NOMO-1 treated with dmso at 0.1 percent for 144 hours (cell line): ENCODE measurements around the gene MAGI1.

Experiments
- DNase-seq: peaks from one replicate; lab custom pipeline; 2025; ENCODE audit not compliant: unreplicated experiment; lab: John Stamatoyannopoulos, UW

The MAGI1 gene

DNA sequence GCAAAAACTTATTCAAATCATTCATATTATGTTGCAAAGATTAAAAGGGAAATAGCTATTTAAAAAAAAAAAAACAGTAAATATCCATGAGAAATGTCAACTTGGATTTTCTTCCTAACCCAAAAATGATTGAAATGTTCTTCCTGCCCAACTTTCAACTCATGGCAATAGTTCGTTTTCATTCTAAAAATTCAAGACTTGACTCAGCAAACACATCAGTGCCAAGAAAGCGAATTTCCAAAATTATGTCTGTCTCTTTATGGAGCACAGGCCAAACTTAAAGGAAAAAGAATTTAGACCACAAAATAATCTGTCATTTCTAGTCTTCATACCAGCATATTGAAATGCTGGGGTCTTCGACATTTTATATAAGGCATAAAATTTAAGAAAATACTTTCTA, 63.7 kb downstream of the MAGI1 start:
- no peak for DNase-seq

DNA sequence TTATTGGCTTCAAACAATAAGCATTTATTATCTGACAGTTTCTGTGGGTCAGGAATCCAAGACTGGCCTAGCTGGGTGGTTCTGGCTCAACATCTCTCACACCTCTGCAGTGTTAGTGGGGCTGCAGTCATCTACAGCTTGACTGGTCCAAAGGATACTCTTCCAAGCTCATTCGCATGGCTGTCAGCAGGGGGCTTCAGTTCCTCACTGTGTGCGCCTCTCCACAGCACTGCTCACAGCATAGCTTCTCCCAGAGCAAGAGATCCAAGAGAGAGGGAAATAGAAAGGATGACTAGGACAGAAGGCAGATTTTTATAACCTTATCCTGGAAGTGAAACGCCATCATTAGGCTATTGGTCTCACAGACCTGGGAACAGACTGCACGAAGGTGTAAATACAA, 64.2 kb downstream of the MAGI1 start:
- no peak for DNase-seq

GRCh38 chr3:65972765-65973164, 66.0 kb downstream of the MAGI1 start:
- DNase-seq = no peak

GRCh38 chr3:65971293-65972252, 67.1 kb downstream of the MAGI1 start:
- no peak for DNase-seq

DNA sequence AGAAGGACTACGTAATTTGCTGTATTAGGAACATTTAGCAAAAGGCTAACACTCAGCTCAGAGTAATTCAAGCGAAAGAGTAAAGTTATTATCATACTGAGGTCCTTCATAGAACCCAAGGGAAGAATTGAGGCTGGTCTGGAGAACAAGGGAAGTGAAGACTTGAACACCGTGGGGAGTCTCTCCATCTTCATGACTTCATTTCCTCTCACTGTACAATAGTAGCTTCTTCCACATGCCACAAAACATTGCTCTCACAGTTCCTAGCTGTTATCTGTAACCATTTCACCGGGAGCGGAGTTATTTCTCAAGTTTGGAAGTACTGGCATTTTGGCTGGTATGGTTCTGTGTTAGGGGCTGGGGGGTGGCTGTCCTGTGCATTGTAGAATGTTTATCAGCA, 69.7 kb downstream of the MAGI1 start:
- no peak for DNase-seq

GRCh38 chr3:65967451-65967850, 71.3 kb downstream of the MAGI1 start:
- no peak for DNase-seq

DNA sequence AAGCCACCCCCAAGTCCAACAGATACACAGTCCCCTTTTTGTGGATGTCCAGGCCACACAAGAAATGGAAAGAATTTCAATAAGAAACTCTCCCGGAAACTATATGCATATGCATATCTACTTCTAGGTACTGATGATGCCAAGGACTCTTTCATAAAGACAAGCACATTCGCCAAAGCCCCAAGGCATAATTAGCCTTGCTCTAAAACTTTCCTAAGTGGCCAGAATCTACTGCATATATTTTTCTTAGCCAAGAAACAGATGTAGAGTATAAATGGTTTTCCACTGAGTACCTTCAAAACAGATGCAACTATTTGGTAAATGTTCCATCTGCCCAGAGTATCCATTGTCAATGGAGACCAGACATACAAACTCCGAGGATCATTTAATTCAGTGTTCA, 73.9 kb downstream of the MAGI1 start:
- no peak for DNase-seq

DNA sequence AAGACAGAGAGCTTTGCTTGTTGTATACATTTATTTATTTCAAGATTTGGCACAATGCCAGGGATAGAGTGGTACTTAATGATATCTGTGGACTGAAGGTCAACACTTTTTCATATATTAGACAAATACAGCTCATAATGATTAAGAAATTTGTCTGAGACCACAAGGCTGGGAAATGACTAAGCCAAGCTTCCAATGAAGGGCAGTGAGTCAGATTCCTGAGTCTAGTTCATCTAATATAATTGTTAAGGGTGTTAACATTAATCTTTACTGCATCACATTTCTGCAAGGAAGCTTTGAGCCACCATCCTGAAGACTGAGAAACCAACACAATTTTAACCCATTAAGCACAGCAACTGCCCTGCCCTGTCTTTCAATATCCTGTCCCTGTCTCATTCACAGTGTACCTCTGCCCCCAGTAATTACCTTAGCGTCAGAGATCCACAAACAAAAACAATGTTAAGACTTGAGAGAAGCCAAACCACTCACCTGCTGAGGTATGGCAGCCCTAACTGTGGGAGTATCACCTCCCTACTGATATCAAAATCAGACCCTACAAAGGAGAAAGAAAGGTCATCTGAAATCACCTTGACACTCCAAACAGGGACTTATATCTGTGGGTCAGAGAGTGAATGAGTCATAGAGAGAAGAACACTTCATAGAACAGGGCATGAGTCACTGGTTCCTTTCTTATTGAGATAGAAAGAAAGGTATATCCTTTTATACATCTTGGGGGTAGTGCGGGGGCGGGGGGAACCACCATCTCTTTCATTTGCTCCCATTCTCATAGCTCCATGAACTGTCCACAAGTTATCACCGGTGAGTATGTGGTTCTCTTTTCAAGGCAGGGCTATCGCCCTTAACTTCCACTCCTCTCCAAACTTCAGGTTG, 74.7 kb downstream of the MAGI1 start:
- DNase-seq = no peak

GRCh38 chr3:65961733-65962132, 77.0 kb downstream of the MAGI1 start:
- DNase-seq = no peak

DNA sequence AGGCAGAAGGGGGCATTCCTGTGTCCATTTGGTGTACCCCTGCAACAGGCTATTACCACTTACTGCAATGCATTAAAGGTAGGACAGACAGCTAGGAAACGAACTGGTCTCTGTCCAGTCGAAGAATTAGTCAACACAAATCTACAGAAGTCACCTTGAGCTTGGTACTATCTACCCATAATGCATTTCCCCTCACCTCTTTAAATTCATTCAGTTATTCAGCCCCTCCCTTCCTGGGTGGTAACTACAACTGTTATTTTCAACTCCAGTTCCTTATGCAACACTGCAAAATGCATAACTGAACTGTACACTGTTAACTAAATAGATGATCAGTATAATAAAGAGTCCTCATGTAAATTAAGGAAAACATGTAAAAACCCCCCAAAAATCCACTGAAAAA, 77.6 kb downstream of the MAGI1 start:
- DNase-seq = no peak

- no peak for DNase-seq
Measured at GRCh38 chr3:65960087-65960486, 78.6 kb downstream of the MAGI1 start.

DNA sequence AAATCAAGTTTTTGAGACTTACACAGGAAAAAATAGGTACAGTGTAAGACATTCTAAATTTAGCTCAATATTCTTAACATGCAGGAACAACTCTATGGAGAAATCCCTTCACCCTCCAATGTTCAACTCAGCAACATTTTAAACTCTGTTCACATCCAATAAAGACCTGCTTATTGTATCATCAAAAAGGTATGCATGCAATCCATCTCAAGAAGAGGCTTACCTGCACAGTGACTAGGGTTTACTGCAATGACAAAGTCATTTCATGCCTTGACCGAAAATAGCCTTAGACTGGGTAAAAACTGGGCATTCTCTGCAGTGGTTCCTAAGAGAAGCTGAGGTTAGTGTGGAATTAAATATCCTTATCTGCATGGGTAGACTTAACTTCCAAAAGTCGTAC, 80.5 kb downstream of the MAGI1 start:
- DNase-seq = no peak

DNA sequence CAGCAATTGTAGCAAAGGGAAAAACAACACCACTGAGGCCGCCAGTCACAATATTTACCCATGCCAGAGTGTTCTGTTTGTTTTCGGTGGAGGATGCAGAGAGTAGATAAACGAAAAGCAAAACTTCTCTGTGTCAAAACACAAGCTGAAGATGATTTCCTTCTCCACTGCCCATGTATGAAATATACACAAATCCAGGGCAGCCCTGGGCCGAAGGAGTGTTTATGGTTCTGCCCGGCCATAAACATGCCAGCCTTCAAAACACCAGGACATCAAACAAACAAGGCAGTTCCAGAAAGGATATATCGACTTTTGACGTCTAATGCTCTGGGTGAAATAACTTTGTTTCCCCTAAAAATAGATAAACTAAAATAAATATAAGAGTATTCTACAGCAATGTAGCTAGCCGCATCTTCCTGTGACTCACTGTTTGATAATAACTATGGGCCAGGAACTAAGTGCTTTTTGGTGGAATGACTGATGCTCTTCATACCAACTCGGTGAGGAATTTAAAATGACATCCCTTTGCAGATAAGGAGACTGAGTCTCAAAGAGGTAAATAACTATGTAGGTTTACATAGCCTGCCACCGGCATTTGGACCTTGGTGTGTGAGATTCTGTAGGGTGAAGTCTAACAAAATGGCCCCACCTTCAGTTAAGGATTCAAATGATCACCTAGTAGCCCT, 82.8 kb downstream of the MAGI1 start:
- DNase-seq = no peak

- no peak for DNase-seq
Measured at GRCh38 chr3:65953881-65954733, 84.6 kb downstream of the MAGI1 start.

- no peak for DNase-seq
Measured at GRCh38 chr3:65953301-65953812, 85.4 kb downstream of the MAGI1 start.

DNA sequence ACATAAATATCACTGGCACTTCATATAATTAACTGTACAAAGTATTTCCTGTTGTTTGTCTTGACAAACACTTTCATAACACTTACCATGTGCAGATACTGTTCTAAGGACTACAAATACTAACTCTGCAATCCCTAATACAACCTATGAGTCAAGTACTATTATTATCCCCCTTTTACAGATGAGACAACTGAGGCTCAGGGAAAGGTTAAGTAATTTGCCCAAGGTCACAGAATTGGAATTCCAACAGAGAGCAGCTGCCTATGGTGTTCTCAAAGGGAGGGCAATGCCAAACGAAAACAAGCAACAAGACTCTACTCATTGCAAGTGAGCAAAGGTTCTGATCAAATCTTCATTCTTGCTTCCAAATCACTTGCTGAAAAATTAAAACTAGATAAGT, 85.9 kb downstream of the MAGI1 start:
- DNase-seq = no peak

- DNase-seq = no peak
Measured at GRCh38 chr3:65951836-65952505, 86.7 kb downstream of the MAGI1 start.

DNA sequence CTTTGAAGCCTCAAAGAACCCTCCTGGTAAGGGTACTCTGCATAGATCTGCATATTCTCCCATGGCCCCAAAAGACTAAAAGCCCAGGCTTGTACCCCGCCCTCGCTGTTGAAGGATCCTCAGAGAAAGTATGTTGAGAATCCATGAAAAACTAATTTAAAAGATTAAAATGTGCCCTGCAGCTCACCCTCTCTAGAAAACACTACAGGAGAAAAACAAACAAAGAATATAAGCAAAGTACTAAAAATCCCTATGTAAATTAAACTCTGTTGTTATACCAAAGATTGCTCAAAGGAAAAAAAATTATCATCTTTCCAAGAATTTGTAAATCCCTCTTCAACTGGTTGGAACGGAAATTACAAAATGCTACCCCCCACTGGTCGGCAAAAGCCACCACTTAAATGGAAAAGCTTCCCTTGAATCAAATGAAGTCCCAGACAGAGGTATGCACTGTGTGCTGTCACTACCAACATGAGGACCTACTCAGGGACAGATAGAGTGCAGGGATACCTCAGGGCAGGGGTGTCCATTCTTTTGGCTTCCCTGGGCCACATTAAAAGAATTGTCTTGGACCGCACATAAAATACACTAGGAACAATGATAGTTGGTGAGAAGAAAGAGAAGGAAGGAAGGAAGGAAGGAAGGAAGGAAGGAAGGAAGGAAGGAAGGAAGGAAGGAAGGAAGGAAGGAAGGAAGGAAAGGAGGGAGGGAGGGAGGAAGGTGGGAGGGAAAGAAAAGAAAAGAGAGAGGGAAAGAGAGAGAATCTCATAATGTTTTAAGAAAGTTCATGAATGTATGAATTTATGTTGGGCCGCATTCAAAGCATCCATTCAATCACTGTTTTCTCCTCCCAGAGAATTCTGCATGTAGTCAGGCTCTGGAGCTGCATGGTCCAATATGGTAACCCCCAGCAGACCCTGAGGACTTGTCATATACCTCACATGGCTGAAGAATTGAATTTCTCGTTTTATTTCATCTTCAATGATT, 88.1 kb downstream of the MAGI1 start:
- no peak for DNase-seq
